HG02642 (cell line): Measurements from ENCODE around the gene ARPC1B.
"Not testable (repeated sequence)": the region's sequence is repeated elsewhere in the genome, so short reads cannot be mapped to it uniquely, and the experiment has no call there.

Source experiments
- ATAC-seq: cut with Tn5 transposase; IDR thresholded peaks from one replicate; pipeline ENCODE4 v1.9.1; 2021; ENCODE audit warnings: mild to moderate bottlenecking; ENCODE audit not compliant: unreplicated experiment, poor library complexity

The ARPC1B gene

DNA sequence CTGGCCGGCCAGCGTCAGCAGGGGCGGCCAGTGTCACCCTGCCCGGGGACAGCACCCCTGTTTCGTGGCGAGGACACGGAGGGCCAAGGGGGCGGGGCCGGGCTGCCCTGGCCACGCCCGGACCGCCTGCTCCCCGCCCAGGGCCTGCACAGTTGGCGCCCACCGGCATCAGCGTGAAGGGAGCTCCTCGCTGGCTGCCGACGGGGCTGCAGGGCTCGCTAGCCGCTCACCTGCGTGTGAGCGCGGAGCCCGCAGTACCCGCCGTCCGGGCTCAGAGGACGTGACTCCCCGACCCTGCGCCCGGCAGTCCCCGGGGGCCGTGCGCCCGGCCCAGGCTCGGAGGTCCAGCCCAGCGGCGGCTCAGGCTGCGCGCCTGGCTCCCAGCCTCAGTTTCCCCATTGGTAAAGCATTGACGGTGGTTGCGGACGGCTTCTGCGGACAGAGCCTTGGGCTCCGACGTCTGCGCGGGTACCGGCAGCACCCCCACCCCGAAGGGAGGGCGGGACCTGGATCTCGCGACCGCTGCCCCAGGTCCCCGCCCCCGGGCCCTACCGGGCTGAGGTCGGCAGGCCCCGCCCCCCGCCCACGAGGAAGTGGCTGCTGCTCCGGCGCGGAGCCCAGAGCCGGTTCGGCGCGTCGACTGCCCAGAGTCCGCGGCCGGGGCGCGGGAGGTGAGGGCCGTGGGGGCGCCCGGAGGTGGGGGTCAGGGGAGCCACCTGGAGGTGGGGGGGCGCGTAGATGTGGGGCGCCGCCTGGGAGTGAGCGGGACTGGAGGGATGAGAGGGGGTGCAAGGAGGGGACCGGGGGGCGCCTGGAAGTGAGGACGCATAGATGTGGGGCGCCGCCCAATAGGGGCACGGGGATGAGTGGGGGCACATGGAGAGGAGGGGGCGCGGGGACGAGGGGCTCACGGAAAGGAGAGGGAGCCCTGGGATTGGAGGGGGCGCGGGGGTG is at the start of gene ARPC1B:
TSS of gene ARPC1B (plus strand) at position 620 of the 954 bp plus-strand sequence. CDS start 10,985 bp downstream, outside the sequence.
- ATAC-seq: peak; percentile 66

DNA sequence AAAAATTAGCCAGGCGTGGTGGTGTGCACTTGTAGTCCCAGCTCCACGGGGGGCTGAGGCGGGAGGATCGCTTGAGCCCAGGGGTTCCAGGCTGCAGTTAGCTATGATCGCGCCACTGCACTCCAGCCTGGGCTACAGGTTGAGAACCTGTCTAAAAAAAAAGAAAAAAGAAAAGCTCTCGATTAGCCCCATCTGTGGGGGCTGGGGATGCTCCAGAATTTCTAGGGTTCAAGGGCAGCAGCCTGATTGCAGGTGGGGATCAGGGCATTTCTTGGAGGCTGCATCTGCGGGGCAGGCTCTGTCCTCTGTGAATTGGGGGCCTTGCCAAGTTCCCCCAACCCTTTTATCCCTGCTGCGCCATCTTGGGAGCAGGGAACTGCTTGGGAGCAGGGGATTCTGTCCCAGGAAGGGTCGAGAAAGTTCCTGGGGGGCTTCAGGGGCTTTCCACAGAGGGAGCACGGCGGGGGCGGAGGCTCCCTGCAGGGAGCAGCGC is 49.5 kb upstream of the ARPC1B start:
- ATAC-seq: peak; percentile 6

GRCh38 chr7:99325592-99326407 is 48.7 kb upstream of the ARPC1B start, which contains the start of gene ARPC1A:
ARPC1A (plus strand) TSS chr7:99325898; CDS start chr7:99333354, 7,456 bp downstream.
- peak; percentile 90 for ATAC-seq

GRCh38 chr7:99326408-99326782 is 48.1 kb upstream of the ARPC1B start:
- ATAC-seq: no peak

DNA sequence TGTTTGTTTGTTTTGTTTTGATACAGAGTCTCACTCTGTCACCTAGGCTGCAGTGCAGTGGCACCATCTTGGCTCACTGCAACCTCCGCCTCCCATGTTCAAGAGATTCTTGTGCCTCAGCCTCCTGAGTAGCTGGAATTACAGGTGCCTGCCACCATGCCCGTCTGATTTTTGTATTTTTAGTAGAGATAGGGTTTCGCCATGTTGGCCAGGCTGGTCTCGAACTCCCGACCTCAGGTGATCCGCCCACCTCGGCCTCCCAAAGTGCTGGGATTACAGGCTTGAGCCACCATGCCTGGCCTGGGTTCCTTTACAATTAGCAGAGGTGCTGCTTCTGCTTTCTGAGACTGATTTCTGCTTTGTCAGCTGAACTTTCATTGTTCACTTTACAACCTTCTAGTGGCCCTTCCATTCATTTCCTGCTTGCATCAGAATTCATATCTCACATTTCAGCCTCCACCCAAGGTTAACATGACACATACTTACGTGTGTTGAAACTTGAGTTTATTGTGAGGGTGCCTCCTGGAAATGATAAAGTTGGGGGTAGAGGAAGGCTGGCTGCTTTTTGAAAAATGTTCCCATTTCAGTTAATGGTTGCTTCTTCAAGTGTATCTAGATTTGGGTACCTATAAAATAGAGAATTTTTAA is 44.1 kb upstream of the ARPC1B start:
- not testable (repeated sequence) for ATAC-seq

- no peak for ATAC-seq
These were observed 43.5 kb upstream of the ARPC1B start for GRCh38 chr7:99331002-99331401.

- ATAC-seq: no peak
These were observed 34.9 kb upstream of the ARPC1B start for GRCh38 chr7:99339595-99339994.

DNA sequence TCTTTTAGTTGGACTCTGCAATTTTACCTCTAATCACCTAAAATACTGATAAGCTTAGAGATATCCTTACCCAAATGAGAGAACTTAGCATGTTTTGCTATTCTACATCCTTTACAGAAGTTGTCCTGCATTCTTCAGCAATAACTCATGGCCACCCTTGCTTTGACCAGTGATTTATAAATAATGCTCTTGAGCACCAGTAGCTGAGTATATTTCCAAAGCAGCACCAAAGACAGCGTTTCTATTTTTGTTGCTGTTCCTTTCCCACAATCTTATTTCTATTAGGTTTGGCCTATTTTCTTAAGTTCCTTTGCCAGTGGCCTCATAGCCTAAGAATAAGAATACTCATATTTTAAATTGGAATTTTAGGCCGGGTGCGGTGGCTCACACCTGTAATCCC is 33.9 kb upstream of the ARPC1B start:
- ATAC-seq: no peak

DNA sequence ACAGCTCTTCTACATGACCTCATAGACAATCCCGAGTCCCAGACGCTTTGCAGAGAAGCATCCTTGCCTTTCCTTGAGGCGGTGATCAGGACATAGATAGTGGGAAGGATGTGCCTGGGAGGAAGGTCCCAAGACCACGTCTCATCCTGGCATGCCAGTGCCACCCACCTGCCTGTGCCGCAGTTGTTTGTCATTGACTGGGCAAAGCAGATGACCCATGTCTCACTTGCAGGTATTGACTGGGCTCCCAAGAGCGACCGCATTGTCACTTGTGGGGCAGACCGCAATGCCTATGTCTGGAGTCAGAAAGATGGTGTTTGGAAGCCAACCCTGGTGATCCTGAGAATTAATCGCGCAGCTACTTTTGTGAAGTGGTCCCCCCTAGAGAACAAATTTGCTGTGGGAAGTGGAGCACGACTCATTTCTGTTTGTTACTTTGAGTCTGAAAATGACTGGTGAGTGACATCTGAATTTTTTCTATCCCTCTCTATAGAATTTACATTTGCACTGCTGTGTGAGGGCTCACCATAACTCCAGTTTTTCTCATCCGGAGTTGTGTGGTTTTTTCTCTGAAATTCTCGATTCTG is 30.4 kb upstream of the ARPC1B start:
- ATAC-seq: no peak

DNA sequence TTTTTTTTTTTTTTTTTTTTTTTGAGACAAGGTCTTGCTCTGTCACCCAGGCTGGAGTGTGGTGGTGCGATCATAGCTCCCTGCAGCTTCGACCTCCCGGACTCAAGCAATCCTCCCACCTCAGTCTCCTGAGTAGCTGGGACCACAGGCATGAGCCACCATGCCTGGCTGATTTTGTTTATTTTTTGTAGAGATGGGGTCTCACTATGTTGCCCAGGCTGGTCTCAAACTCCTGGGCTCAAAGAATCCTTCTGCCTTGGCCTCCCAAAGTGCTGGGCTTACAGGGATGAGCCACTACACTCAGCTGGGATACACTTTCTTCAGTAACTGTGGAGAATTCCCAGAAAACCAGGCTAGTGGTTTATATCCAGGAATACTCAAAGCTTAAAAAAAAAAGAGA is 23.9 kb upstream of the ARPC1B start:
- not testable (repeated sequence) for ATAC-seq

- ATAC-seq: no peak
These were observed 22.3 kb upstream of the ARPC1B start for GRCh38 chr7:99352247-99352646.

GRCh38 chr7:99355098-99355497 is 19.4 kb upstream of the ARPC1B start:
- no peak for ATAC-seq

- no peak for ATAC-seq
These were observed 16.6 kb upstream of the ARPC1B start for GRCh38 chr7:99357701-99358490.

GRCh38 chr7:99358521-99358920 is 16.0 kb upstream of the ARPC1B start:
- ATAC-seq: not testable (repeated sequence)

- ATAC-seq: no peak
These were observed 14.9 kb upstream of the ARPC1B start for GRCh38 chr7:99359465-99360154.

DNA sequence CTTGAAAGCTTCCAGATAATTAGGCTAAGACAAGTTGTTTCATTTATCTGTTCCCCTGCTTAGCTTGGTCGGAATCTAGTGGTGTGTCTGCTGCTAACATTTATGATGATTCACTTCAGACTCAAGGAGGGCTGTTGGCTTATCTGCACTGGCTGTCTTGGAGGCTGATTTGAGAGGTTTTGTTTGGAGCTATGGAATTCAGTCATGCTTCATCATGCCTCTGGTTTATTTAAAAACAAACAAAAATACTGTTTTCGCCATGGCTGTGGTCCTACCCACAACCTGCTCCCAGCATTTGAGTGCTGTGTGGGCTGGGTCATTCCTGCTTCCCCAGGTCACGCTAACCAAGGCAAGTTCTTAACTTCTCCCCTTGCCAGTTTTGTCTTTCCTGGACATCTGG is 11.7 kb upstream of the ARPC1B start:
- no peak for ATAC-seq

GRCh38 chr7:99363286-99363685 is 11.2 kb upstream of the ARPC1B start:
- ATAC-seq: no peak

DNA sequence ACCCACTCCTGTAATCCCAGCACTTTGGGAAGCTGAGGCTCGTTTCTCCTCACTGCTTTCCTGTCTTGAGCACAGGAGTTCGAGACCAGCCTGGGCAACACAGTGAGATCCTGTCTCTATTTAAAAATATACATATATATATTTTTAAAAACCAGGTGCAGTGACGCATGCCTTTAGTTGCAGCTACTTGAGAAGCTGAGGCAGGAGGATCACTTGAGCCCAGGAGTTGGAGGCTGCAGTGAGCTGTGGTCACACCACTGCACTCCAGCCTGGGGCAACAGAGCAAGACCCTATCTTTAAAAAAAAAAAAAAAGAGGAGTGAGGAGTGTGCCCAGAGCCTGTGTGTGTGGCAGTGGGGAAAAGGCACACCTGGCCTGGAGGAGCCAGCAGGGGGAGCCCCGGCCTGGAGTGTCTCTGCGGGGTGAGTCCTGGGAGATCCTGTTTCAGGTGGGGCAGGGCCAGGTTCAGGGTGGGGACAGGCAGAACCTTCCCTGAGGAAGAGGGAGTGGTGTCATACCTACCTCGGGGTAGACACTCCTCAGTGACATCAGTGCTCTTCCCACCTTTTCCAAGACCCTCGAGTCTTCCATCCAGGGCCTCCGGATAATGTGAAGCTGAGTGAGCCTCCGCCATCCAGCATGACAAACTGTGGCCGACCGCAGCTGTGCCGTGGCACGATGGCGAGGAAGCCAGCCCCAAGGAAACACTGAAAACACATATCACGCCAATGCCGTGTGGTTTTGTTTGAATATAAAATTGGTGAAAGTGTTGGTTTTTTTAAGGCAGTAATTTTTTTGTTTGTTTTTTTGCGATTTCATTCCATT is 9.0 kb upstream of the ARPC1B start:
- no peak for ATAC-seq
